Activated CD8-positive, alpha-beta memory T cell treated with anti-CD3 and anti-CD28 coated beads, Interleukin-2, amount 50 U/mL, for 1 hour (primary cell): Measurements from ENCODE around the gene CD63.

ENCODE experiments used
- DNase-seq: peaks from one replicate; pipeline ENCODE4 v3.0.0-alpha.2; 2020; ENCODE audit errors: extremely low read depth

The CD63 gene

GRCh38 chr12:55686366-55687010, 42.3 kb downstream of the CD63 start:
- DNase-seq, result no peak

GRCh38 chr12:55685671-55686070, 43.1 kb downstream of the CD63 start:
- DNase-seq, result no peak

GRCh38 chr12:55684761-55685370, 43.9 kb downstream of the CD63 start:
- no peak for DNase-seq

GRCh38 chr12:55683676-55684075, 45.1 kb downstream of the CD63 start:
- DNase-seq, result no peak

- no peak for DNase-seq
Measured at GRCh38 chr12:55682087-55682796, 46.6 kb downstream of the CD63 start.

- no peak for DNase-seq
Measured at GRCh38 chr12:55681142-55682077, 47.4 kb downstream of the CD63 start.

GRCh38 chr12:55679691-55680090, 49.1 kb downstream of the CD63 start:
- no peak for DNase-seq

- no peak for DNase-seq
Measured at GRCh38 chr12:55676707-55677106, 52.1 kb downstream of the CD63 start.

GRCh38 chr12:55675666-55676065, 53.1 kb downstream of the CD63 start:
- no peak for DNase-seq
